ENCODE measurements around the gene LMF1.
A peak's percentile ranks its signal among the peaks of the same experiment; 100 is the strongest.

LMF1 gene

GRCh38 chr16:929227-930073, 41.3 kb downstream of the LMF1 start:
- no peak for DNase-seq (ENCODE audit: low spot score)

- no peak for DNase-seq (ENCODE audit: low spot score)
Observed at GRCh38 chr16:928526-928925, 42.3 kb downstream of the LMF1 start.

DNA sequence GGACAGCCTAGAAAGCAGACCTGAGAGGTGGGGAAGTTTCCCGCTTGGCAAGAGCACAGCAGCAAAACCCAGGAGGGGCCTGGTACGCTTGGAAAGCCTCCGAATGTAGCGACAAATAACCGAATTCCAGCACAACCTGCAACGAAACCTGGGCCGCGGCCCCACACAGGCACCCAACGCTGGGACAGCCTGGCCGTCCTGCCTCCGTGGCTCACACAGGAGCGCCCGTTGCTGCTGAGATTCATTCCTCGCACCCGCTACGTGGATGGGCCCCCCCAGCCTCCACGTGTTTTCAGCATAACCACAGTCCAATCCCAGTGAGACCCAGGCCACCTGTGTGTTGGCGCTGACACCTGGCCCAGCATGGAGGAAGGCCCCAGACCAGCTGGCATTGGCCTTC, 42.9 kb downstream of the LMF1 start:
- no peak for DNase-seq (ENCODE audit: low spot score)

GRCh38 chr16:927406-927805, 43.4 kb downstream of the LMF1 start:
- DNase-seq (ENCODE audit: low spot score): no peak

GRCh38 chr16:926715-927114, 44.1 kb downstream of the LMF1 start:
- DNase-seq (ENCODE audit: low spot score): no peak

- DNase-seq (ENCODE audit: low spot score): no peak
Observed at GRCh38 chr16:924806-925205, 46.0 kb downstream of the LMF1 start.

GRCh38 chr16:924063-924462, 46.7 kb downstream of the LMF1 start:
- no peak for DNase-seq (ENCODE audit: low spot score)

DNA sequence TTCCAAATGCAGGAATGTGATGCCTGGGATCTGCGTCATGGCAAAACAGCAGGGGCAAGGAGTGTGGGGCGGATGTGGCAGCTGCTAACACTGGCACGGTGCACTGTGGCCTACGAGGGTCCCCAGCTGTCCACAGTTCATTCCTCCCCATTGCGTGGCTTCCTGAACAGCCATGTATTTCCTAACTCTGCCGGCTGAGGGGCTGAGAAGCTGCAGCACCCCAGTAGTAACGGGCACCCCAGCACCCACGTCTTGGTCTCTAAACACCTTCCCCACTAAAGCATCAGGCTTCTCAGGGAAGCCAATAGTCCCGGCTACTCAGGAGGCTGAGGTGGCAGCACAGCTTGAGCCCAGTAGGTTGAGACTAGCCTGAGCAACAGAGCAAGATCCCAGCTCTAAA, 47.6 kb downstream of the LMF1 start:
- no peak for DNase-seq (ENCODE audit: low spot score)

DNA sequence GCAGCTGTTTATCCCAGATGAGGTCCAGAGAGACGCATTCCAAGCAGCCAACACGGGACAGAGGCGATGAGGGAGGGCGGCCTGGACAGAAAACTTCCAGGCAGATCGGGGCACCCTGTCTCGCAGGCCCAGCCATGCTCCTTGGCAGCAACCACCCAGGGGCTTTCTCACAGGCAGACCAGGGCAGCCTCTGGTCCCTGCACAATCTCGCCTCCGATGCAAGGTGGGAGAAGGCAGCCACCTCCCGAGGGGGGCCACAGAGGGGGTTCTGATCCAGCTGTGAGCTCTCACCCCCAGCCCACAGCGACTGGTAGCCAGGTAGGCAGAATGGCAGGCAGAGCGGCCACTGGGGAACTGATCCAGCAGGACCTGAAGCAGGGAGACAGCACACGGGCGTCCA, 48.7 kb downstream of the LMF1 start:
- DNase-seq (ENCODE audit: low spot score): no peak

GRCh38 chr16:921321-921905, 49.4 kb downstream of the LMF1 start:
- DNase-seq (ENCODE audit: low spot score): no peak

DNA sequence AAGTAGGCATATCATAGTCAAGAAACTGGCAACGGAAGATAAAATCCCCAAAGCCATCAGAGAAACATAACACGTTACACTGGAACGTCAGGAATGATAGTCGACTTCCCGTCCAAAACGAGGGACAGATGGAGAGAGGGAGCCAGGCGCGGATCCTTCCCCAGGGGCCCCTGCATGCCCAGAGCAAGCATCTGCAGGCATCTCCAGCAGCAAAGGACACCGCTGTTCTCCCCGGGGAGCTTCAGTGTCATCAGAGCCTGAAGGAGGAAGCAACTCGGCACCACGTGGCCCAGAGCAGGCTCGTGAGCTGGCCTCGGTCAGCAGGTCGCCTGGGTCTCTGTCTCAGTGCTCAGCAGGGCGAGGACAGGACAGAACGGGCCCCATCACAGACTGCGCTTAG, 50.1 kb downstream of the LMF1 start:
- DNase-seq (ENCODE audit: low spot score): no peak

DNA sequence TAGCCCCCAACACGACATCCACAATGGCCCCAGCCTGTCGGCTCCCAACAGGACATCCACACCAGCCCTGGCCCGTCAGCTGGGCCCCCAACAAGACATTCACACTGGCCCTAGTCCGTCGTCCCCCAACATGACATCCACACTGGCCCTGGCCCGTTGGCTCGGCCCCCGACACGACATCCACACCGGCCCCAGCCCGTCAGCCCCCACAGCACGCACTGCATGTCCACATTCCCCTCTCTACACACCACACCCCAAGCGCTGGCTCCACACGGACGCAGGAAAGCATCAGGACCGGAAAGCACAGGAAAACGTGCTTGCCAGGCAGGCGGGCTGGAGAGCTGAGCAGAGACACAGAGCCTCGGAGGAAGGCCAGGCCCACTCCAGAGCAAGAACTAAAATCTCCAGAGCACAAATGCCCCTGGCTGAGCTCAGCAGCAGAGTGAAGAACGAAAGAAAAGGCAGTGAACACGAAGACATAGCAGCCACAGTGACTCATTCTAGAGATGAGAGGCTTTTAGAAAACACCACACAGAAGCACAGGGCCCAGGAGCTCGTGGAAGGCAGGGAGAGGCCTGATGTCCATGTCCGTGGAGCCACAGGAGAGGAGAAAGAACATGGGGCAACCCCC, 50.6 kb downstream of the LMF1 start:
- peak; percentile 13 for DNase-seq (ENCODE audit: low spot score)

DNA sequence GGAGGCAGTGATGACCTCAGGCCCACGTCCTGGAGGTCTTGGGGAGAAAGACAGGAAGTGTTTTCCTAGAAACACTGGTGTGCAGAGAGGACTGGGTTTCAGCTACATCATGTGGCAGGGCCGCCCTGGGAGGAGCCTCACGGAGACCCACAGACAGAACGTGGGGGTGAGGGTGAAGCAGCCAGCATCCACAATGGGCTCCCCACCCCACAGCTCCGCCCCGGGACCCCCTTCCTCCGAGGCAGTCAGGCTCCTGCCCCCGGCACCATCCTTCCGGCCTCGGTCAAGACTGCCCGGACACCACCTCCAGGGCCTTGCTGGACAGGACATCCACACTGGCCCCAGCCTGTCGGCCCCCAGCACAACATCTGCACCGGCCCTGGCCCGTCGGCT, 51.1 kb downstream of the LMF1 start:
- no peak for DNase-seq (ENCODE audit: low spot score)

DNA sequence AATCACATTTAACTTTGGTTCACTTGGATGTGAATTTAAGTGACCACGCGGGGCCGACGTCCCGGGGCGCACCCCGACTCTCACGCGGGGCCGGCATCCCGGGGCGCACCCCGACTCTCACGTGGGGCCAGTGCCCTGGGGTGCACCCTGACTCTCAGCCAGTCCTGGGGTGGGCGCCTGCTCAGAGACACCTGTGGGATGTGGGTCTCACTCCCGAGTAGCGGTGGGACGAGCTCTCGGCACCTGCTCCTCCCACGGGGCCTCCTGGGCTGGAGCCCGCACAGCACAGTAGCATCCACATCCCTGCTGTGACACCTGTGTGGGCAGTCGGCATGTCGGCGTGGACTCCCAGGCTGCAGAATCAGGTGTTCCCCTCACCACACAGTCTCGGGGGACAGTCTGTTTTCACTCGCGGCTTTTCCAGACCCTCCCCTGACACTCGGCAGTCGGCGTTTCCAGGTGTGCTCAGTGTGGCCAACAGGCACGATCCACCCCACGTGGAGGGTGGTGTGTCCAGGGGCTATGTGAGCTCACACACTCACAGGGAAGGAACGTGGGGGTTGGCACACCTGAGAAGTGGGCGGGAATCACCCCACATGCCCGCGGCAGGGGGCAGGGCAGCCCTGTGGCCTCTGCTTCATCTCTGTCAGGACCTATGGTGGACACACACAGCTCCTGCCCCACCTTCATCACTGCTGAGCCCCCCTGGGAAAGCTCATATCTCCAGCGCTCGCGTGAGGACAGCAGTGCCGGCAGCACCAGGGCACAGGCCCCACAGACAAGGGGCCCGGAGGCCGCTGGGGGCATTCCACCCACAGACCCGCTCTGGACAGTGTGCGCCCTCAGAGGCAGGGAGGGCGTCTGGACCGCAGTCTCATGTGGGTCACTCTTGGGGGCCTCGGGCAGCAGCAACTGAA, 51.8 kb downstream of the LMF1 start:
- DNase-seq (ENCODE audit: low spot score): no peak

GRCh38 chr16:918068-918467, 52.7 kb downstream of the LMF1 start:
- no peak for DNase-seq (ENCODE audit: low spot score)

DNA sequence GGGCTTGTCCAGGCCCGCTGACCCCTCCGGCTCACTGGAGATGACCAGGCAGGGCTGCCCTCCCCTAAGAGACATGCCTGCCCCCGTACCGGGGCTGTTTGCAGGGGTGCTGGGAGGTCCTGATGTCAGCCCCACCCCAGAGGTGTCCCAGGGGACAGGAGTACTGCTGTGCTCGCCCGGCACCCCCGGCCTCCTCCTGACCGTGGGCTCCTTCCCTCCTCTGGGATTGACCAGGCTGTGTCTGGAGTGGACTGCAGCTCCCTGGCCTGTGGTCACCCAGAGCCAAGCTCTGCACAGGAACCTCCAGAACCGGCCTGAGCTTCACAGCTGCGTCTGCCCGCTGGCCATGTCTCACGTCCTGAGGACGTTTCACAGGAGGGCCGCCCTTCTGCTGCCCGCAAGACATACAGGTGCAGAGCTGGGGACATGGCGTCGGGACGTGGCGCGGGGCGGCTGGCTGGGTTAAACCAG, 53.2 kb downstream of the LMF1 start:
- DNase-seq (ENCODE audit: low spot score): no peak

- no peak for DNase-seq (ENCODE audit: low spot score)
Observed at GRCh38 chr16:916035-916799, 54.6 kb downstream of the LMF1 start.

GRCh38 chr16:915546-915945, 55.2 kb downstream of the LMF1 start:
- no peak for DNase-seq (ENCODE audit: low spot score)

- DNase-seq (ENCODE audit: low spot score): no peak
Observed at GRCh38 chr16:914440-914839, 56.3 kb downstream of the LMF1 start.

DNA sequence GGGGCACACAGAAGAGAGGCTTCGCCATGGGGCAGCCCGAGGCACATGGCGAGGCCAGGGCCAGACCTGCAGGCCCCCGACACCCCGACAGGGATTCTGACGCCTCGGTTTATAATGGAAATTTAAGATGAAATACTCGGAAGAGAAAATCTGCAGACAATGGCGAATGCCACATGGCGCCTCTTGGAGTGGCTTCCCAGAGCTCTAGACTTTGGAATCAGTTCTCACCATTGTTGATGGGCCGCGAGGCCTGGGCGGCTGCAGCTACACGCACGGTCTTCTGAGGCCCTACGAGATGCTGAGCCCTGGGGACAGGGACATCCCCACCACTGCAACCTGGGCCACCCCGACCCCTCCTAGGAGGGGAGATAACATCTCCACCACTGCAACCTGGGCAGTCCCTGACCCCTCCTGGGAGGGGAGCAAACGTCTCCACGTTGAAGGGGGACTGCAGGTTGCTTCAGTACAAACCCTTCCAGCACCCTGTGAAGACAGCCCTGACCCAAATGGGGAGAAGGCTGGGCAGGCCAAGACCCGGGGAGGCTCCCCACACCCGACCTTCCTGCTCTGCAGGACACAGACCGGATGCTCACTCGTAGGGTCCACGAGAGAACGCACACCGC, 56.9 kb downstream of the LMF1 start:
- no peak for DNase-seq (ENCODE audit: low spot score)
